DND-41 (cell line): Measurements from ENCODE around the gene PIGC.

ENCODE experiments used
- ATAC-seq: fragments of 200-7000 bp; cut with Tn5 transposase; 3 replicates; pipeline ENCODE4 v1.9.1; 2021; ENCODE audit warnings: low read depth; ENCODE audit not compliant: insufficient read depth
- DNase-seq: peaks from one replicate; pipeline ENCODE4 v3.0.0-alpha.2; 2020
- H2AFZ ChIP-seq: 2 replicates; pipeline ENCODE4 v1.6.0; 2012; ENCODE audit warnings: low read depth, low read length
- H3K27ac ChIP-seq: 2 replicates; pipeline ENCODE4 v1.5.1; 2012; ENCODE audit warnings: low read length, inconsistent platforms
- H3K27me3 ChIP-seq: fragments of 200-600 bp; sonication (generic); 2 replicates; pipeline ENCODE4 v1.6.0; 2012; ENCODE audit warnings: low read length, mild to moderate bottlenecking, inconsistent platforms; ENCODE audit not compliant: insufficient read depth, poor library complexity
- H3K36me3 ChIP-seq: 2 replicates; pipeline ENCODE4 v1.5.1; 2012; ENCODE audit warnings: low read length, inconsistent platforms; ENCODE audit not compliant: insufficient read depth
- H3K4me1 ChIP-seq: 2 replicates; pipeline ENCODE4 v1.5.1; 2012; ENCODE audit warnings: mild to moderate bottlenecking, low read length; ENCODE audit not compliant: insufficient read depth
- H3K4me2 ChIP-seq: 2 replicates; pipeline ENCODE4 v1.6.0; 2012; ENCODE audit warnings: mild to moderate bottlenecking, moderate library complexity, low read length, inconsistent platforms; ENCODE audit not compliant: insufficient read depth
- H3K4me3 ChIP-seq, 2 experiments: fragments of 200-600 bp in 1 of 2; shearing (Covaris generic) in 1 of 2; 2 replicates each; pipeline ENCODE4 v1.5.1; 2012 to 2016; ENCODE audit warnings: inconsistent platforms in 2 of 2, low read length in 2 of 2, mild to moderate bottlenecking in 2 of 2, low read depth in 1 of 2, moderate library complexity in 1 of 2
- H3K79me2 ChIP-seq: 2 replicates; pipeline ENCODE4 v1.6.0; 2012; ENCODE audit warnings: low read length, inconsistent platforms; ENCODE audit not compliant: insufficient read depth
- H3K9ac ChIP-seq: 2 replicates; pipeline ENCODE4 v1.6.0; 2012; ENCODE audit warnings: low read depth, mild to moderate bottlenecking, inconsistent platforms, low read length, moderate library complexity
- H3K9me3 ChIP-seq: 2 replicates; pipeline ENCODE4 v1.5.1; 2012; ENCODE audit warnings: low read length, moderate library complexity, mild to moderate bottlenecking, inconsistent platforms; ENCODE audit not compliant: insufficient read depth, severe bottlenecking
- H4K20me1 ChIP-seq: 2 replicates; pipeline ENCODE4 v1.6.0; 2012; ENCODE audit warnings: low read length; ENCODE audit not compliant: insufficient read depth
- CTCF ChIP-seq: IDR thresholded peaks from 2 replicates; pipeline ENCODE4 v1.5.1; 2012; ENCODE audit warnings: borderline replicate concordance, low read length, moderate library complexity, mild to moderate bottlenecking; ENCODE audit not compliant: poor library complexity, severe bottlenecking; ENCODE audit errors: extremely low read depth
- EZH2 ChIP-seq: IDR thresholded peaks from 3 replicates; pipeline ENCODE4 v1.6.1; 2012; ENCODE audit warnings: borderline replicate concordance, low read depth, mild to moderate bottlenecking, moderate library complexity, low read length, inconsistent platforms; ENCODE audit not compliant: severe bottlenecking

Gene PIGC

GRCh38 chr1:172450524-172450885, 6.6 kb upstream of the PIGC start:
- no peak overlapping the region for H3K9ac ChIP-seq
- peak; percentile 25; the same call in 1 of the 3 replicates for ATAC-seq
- no peaks in the 10 kb centered on the region for H4K20me1 ChIP-seq
- TF ChIP-seq EZH2 (no peak), CTCF (no peak)
- DNase-seq, result no peak
- H3K79me2 ChIP-seq, result no peaks in the 10 kb centered on the region
- H3K36me3 ChIP-seq, result no peaks in the 10 kb centered on the region
- no peak overlapping the region for H3K4me3 ChIP-seq
- no peaks in the 10 kb centered on the region for H3K27me3 ChIP-seq
- H3K9me3 ChIP-seq, result no peaks in the 10 kb centered on the region
- H3K4me2 ChIP-seq, result no peak overlapping the region
- H2AFZ ChIP-seq, result peak overlapping the region; percentile 66
- peaks cover 8% of the 10 kb centered on the region for H3K4me1 ChIP-seq
- no peak overlapping the region for H3K27ac ChIP-seq

DNA sequence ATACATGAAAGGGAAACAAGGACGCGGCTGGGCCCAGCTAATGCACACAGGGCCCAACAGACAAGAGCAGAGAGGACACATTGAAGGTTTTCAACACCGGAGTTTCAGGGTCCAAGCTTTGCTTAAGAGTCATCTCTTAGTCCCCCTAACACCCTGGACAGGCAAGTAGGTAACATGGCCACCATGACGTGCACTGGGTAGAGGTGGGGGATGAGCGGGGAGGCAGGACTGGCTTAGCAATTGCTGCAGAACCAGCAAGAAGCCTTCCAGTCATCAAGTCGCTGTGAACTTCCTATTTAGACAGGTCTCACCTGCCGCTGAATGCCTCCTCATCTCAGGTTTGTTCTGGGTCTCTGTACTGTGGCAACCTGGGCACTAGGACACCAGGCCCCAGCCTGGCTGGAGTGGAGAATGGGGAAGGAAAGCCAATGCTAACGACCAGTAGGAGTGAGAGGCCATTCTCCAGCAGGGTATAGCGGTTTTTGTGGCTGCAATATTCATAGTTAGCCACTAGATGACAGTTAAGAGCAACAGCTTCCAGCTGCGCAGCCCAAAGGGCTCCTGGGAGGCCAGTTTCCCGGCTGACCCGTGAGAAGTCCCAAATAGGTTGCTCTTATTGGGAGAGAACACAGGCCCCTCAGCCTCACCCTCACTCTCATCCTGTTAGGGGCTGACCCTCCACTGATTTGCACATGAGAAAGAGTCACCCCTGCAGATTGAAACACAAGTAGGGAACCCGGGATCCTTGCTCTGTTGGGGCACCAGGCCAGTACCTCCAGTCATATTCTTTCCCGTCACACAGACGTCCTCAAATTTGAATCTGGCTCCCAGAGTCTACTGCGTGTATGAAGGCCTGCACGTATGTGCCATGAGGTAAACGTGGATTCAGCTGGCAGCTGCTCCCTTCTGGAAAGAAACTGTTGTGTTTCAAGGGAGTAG, 6.0 kb upstream of the PIGC start:
- Histone ChIP-seq H3K4me2 (no peak overlapping the region), H3K27me3 (no peaks in the 10 kb centered on the region), H3K9me3 (no peaks in the 10 kb centered on the region), H3K36me3 (no peaks in the 10 kb centered on the region), H3K9ac (no peak overlapping the region), H2AFZ (peak overlapping the region; percentile 66; the same call in 1 of the 2 replicates), H3K27ac (no peak overlapping the region), H3K4me1 (peaks cover 12% of the 10 kb centered on the region), H3K4me3 (no peak overlapping the region), H4K20me1 (no peaks in the 10 kb centered on the region), H3K79me2 (no peaks in the 10 kb centered on the region)
- TF ChIP-seq CTCF (peak; percentile 72), EZH2 (no peak)
- DNase-seq (peak; percentile 27), ATAC-seq (peak; percentile 86)

DNA sequence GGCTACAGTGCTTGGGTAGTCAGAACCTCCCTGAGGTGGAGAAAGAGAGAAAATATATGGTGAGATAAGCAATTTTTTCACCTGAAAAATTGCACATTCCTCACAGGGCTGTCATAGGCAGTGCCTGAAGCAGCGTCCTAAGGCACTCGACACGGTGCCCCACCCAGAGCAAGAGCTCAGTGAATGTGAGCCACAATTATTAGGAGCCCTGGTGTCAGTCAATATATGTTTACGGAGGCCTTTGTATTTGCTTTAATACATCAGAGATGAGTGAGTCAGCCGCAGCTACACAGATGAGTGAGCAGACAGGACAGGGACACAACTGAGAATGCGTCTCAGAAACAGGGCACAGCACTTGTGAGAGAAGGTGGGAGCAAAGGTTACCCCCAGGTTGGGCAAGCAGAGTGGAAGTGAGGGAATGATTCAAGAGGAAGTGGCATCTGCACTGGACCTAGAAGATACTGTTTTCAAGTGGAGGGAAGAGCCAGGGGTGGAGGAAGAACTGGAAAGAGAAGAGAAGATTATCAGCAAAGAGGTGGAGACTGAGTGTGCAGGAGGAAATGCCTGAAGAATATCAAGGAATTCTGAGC, 5.2 kb upstream of the PIGC start:
- H3K4me2 ChIP-seq, result no peak overlapping the region
- no peaks in the 10 kb centered on the region for H4K20me1 ChIP-seq
- no peak for ATAC-seq
- H3K9me3 ChIP-seq, result no peaks in the 10 kb centered on the region
- no peaks in the 10 kb centered on the region for H3K36me3 ChIP-seq
- H3K4me3 ChIP-seq, result no peak overlapping the region
- 0 out of 2 replicates have a peak overlapping the region, but pooled peaks have one; percentile 26 for H2AFZ ChIP-seq
- peaks cover 20% of the 10 kb centered on the region for H3K4me1 ChIP-seq
- H3K27me3 ChIP-seq, result no peaks in the 10 kb centered on the region
- H3K27ac ChIP-seq, result no peak overlapping the region
- TF ChIP-seq EZH2, result no peak
- no peak for TF ChIP-seq CTCF
- no peak overlapping the region for H3K9ac ChIP-seq
- H3K79me2 ChIP-seq, result peaks cover 6% of the 10 kb centered on the region; the same call in 1 of the 2 replicates
- no peak for DNase-seq
